Stimulated activated CD4-positive, alpha-beta T cell treated with anti-CD3 and anti-CD28 coated beads, Interleukin-15, amount 100 ng/mL, for 1 hour (primary cell): ENCODE data around the gene TBX21.

Experiments used
- DNase-seq, 2 donors: peaks; one replicate each; pipeline ENCODE4 v3.0.0-alpha.2; 2020; ENCODE audit warnings: low read depth in 1 of 2, low spot score in 1 of 2

Gene TBX21

GRCh38 chr17:47697906-47698711, 34.9 kb upstream of the TBX21 start:
- DNase-seq: no peak

DNA sequence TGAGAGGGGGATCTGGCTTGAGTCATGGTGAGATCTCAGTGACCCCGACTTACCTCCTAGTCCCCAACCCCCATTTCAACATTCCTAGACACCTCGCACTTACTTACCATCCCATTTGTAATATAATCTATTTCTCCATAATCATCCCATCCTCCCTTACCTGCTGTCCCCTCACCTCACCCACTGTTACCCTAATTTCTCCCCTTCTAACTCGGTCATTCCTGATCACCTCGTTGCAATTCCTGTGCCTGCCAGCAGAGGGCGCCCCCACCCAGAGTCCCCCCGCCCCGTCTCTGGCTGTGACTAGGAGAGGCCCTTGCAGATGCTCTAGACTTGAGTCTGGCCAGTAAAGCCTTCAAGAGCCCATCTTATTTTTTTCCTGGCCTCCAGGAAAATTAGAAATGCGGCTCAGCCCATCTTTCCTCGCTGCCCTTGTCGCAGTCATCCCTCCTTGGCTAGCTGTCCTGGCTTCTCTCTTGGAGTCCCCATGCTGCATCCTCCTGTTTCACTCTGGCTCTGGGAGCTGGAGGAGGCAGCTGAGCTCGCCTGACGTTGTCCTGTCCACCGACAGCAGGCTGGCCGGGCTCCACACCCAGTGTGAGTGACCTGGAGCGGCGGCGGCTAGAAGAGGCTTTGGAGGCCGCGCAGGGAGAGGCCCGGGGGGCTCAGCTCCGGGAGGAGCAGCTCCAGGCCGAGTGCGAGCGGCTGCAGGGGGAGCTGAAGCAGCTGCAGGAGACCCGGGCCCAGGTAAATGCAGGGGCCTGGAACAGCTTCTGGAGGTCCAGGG, 34.1 kb upstream of the TBX21 start:
- DNase-seq: peak; percentile 64 to 86

GRCh38 chr17:47699536-47699840, 33.5 kb upstream of the TBX21 start:
- DNase-seq: no peak

- no peak for DNase-seq
Measured at GRCh38 chr17:47700471-47701449, 32.3 kb upstream of the TBX21 start.

- no peak for DNase-seq
Measured at GRCh38 chr17:47701608-47702007, 31.4 kb upstream of the TBX21 start.

- DNase-seq: no peak
Measured at GRCh38 chr17:47702391-47702995, 30.5 kb upstream of the TBX21 start.

GRCh38 chr17:47703191-47703591, 29.8 kb upstream of the TBX21 start:
- no peak for DNase-seq

- no peak for DNase-seq
Measured at GRCh38 chr17:47703671-47704070, 29.4 kb upstream of the TBX21 start.

- no peak for DNase-seq
Measured at GRCh38 chr17:47704116-47704515, 28.9 kb upstream of the TBX21 start.

- DNase-seq: no peak
Measured at GRCh38 chr17:47704736-47705135, 28.3 kb upstream of the TBX21 start.

- no peak for DNase-seq
Measured at GRCh38 chr17:47705536-47706530, 27.2 kb upstream of the TBX21 start.

DNA sequence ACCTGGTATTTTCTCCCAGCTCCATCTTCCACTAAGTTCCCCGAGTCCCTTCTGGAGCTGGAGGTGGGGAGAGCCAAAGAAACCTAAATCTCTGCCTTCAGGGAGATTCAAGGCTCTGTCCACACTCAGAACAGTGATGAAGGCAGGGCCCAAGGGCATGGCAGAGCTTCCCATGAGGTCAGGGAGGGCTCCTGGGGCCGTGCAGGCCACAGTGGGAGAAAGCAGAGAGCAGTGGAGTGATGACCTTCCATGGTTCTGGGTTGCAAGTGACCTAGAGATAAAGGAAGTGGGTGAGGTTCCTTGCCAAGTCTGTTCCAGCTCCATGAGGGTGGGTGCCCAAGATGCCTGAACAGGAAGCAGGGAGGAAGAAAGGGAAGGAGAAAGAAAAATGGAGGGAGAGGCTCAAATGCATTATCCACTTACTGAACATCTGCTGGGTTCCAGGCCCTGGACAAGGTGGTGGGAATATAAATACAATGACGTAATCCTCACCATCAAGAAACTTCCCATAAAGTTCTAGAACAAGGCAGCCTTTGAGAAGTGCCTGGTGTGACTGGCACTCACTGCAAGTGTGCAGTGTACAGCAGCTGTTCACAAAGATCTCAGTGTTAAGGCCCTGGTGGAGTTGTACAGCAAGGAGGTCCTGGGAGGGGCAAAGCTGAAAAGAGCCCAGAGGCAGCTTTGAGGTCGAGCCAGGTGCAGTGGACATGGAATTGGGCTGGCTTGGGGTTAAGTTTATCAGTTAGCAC, 25.8 kb upstream of the TBX21 start:
- no peak for DNase-seq

GRCh38 chr17:47707884-47708283, 25.2 kb upstream of the TBX21 start:
- no peak for DNase-seq

GRCh38 chr17:47708312-47708863, 24.6 kb upstream of the TBX21 start:
- no peak for DNase-seq

DNA sequence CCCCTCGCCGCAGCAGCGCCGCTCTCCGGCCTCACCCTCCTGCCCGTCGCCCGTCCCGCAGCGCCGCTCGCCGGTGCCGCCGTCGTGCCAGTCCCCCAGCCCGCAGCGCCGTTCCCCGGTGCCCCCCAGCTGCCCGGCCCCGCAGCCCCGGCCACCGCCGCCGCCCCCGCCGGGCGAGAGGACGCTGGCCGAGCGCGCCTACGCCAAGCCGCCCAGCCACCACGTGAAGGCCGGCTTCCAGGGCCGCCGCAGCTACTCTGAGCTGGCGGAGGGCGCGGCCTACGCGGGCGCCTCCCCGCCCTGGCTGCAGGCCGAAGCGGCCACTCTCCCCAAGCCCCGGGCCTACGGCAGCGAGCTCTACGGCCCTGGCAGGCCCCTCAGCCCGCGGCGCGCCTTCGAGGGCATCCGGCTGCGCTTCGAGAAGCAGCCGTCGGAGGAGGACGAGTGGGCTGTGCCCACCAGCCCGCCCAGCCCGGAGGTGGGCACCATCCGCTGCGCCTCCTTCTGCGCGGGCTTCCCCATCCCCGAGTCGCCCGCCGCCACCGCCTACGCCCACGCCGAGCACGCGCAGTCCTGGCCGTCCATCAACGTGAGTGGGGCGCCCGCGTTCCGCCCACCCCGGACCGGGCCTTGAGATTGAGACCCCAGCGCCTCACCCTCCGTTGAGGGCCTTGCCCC, 24.0 kb upstream of the TBX21 start:
- no peak for DNase-seq

DNA sequence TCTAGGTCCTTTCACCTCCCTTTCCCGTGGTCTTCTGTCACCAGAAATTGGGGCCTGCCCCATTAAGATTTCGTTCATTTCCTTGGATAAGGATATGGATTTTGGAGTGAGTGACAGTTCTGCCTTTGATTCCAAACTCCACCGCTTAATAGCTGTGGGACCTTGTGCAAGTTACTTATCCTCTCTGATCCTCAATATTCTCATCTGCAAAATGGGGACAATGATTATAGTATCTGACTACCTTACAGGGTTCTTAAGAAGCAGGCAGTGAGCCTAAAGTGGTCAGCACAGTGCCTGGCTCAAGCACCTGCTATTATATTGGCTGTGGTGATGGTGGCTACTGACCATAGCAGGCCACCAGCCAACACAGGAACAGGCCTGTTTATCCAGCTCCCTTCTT, 23.4 kb upstream of the TBX21 start:
- DNase-seq: no peak

GRCh38 chr17:47711366-47712099, 21.5 kb upstream of the TBX21 start:
- DNase-seq: no peak
